Measurements from ENCODE around the gene LRMDA. TPM values are rescaled to one million over a fixed set of nuclear protein-coding genes. Genes with fewer than 3 reads are reported as not detected.
A peak's percentile ranks its signal among the peaks of the same experiment; 100 is the strongest.

The LRMDA gene
- total RNA-seq, 3 donors from 2014 or later (not counting 1 experiment from before 2014, with no cell fraction given), result 1.4 to 2.4 (median 2.1) TPM

GRCh38 chr10:75397496-75398199 lies 33.8 kb upstream of the LRMDA start:
- no peaks in the 10 kb centered on the region for H3K36me3 Mint-ChIP-seq
- H3K9me3 Mint-ChIP-seq, result no peaks in the 10 kb centered on the region
- ATAC-seq (no peak), DNase-seq (no peak)
- Histone ChIP-seq H3K4me3 (ENCODE audit: low read length) (no peak overlapping the region), H3K36me3 (ENCODE audit: control insufficient read depth, insufficient read depth, low read length) (no peaks in the 10 kb centered on the region), H3K4me1 (ENCODE audit: control insufficient read depth, insufficient read depth, low read length) (peaks cover 41% of the 10 kb centered on the region), H3K27me3 (ENCODE audit: control insufficient read depth, insufficient read depth, low read length) (peaks cover 46% of the 10 kb centered on the region), H3K27ac (ENCODE audit: low read length) (no peak overlapping the region), H3K9me3 (ENCODE audit: control insufficient read depth, insufficient read depth, low read length) (no peaks in the 10 kb centered on the region)
- intact Hi-C loops (cut with micrococcal nuclease), result no loop called here
- 94% methylated on average over 11 of the region's 19 CpGs for WGBS (ENCODE audit: insufficient coverage)
- peaks cover 14 to 28% of the 10 kb centered on the region in 2 donors for H3K4me1 Mint-ChIP-seq
- H3K27ac Mint-ChIP-seq, result no peak overlapping the region
- no peak overlapping the region for H3K4me3 Mint-ChIP-seq
- no peak for TF ChIP-seq CTCF (IDR thresholded peaks at IDR 0.05)
- peaks cover 26 to 37% of the 10 kb centered on the region in 2 donors for H3K27me3 Mint-ChIP-seq (ENCODE audit: low read depth in 2 of 2)

GRCh38 chr10:75398200-75398691 lies 33.2 kb upstream of the LRMDA start:
- peak overlapping the region; percentile 13 for H3K4me3 Mint-ChIP-seq
- H3K36me3 Mint-ChIP-seq, result no peaks in the 10 kb centered on the region
- DNase-seq (no peak), ATAC-seq (no peak)
- H3K27me3 Mint-ChIP-seq (ENCODE audit: low read depth in 2 of 2), result peaks cover 28 to 43% of the 10 kb centered on the region in 2 donors
- Histone ChIP-seq H3K27me3 (ENCODE audit: control insufficient read depth, insufficient read depth, low read length) (peaks cover 46% of the 10 kb centered on the region), H3K27ac (ENCODE audit: low read length) (no peak overlapping the region), H3K4me1 (ENCODE audit: control insufficient read depth, insufficient read depth, low read length) (peaks cover 47% of the 10 kb centered on the region), H3K36me3 (ENCODE audit: control insufficient read depth, insufficient read depth, low read length) (no peaks in the 10 kb centered on the region), H3K4me3 (ENCODE audit: low read length) (no peak overlapping the region), H3K9me3 (ENCODE audit: control insufficient read depth, insufficient read depth, low read length) (no peaks in the 10 kb centered on the region)
- no peak overlapping the region for H3K27ac Mint-ChIP-seq
- H3K4me1 Mint-ChIP-seq, result peaks cover 14 to 34% of the 10 kb centered on the region in 2 donors
- intact Hi-C loops (cut with micrococcal nuclease), result no loop called here
- no peaks in the 10 kb centered on the region for H3K9me3 Mint-ChIP-seq
- WGBS (ENCODE audit: insufficient coverage), result 96% methylated on average over 15 of the region's 17 CpGs
- no peak for TF ChIP-seq CTCF (IDR thresholded peaks at IDR 0.05)

GRCh38 chr10:75398692-75399460 lies 32.5 kb upstream of the LRMDA start:
- intact Hi-C loops (cut with micrococcal nuclease), result no loop called here
- H3K4me3 Mint-ChIP-seq, result peak overlapping the region; percentile 42

More at GRCh38 chr10:75398692-75399460, 32.5 kb upstream of the LRMDA start:
- no peak for DNase-seq
- H3K27ac Mint-ChIP-seq, result no peak overlapping the region
- H3K27ac ChIP-seq (ENCODE audit: low read length), result no peak overlapping the region
- H3K9me3 ChIP-seq (ENCODE audit: control insufficient read depth, insufficient read depth, low read length), result no peaks in the 10 kb centered on the region
- no peaks in the 10 kb centered on the region for H3K36me3 ChIP-seq (ENCODE audit: control insufficient read depth, insufficient read depth, low read length)
- no peaks in the 10 kb centered on the region for H3K9me3 Mint-ChIP-seq
- H3K4me3 ChIP-seq (ENCODE audit: low read length), result no peak overlapping the region
- WGBS (ENCODE audit: insufficient coverage), result 97% methylated on average over 76 of the region's 76 CpGs
- no peak for ATAC-seq
- peaks cover 50% of the 10 kb centered on the region for H3K27me3 ChIP-seq (ENCODE audit: control insufficient read depth, insufficient read depth, low read length)
- H3K36me3 Mint-ChIP-seq, result no peaks in the 10 kb centered on the region
- H3K4me1 ChIP-seq (ENCODE audit: control insufficient read depth, insufficient read depth, low read length), result peaks cover 51% of the 10 kb centered on the region
- TF ChIP-seq CTCF (IDR thresholded peaks at IDR 0.05), result no peak
- peaks cover 14 to 38% of the 10 kb centered on the region in 2 donors for H3K4me1 Mint-ChIP-seq
- peaks cover 27 to 46% of the 10 kb centered on the region in 2 donors for H3K27me3 Mint-ChIP-seq (ENCODE audit: low read depth in 2 of 2)

All from natural killer cell (primary cell).